ENCODE results near the gene MRPS18A. TPM values are rescaled to one million over a fixed set of nuclear protein-coding genes. Genes with fewer than 3 reads are reported as not detected.

The MRPS18A gene
- total and polyA plus RNA-seq, 2 of the 13 experiments (the other 11 are each of a cell fraction or from before 2014, with no cell fraction given): 87.8 to 89.1 TPM

GRCh38 chr6:43622541-43622940 is 65.0 kb downstream of the MRPS18A start (continued):
- TF ChIP-seq ZNF407 (CRISPR knock-in tag; IDR thresholded peaks at IDR 0.05; ENCODE audit: not compliant biosample characterization): no peak
- no peak for TF ChIP-seq IKZF5 (CRISPR knock-in tag; IDR thresholded peaks at IDR 0.05)
- no peak for TF ChIP-seq ZNF280B (CRISPR knock-in tag; IDR thresholded peaks at IDR 0.05; ENCODE audit: borderline replicate concordance)
- TF ChIP-seq SAFB2 (CRISPR knock-in tag; IDR thresholded peaks at IDR 0.05; ENCODE audit: borderline replicate concordance, low read depth): no peak
- no peak for TF ChIP-seq NFE2 (CRISPR knock-in tag; IDR thresholded peaks at IDR 0.05)
- TF ChIP-seq ZNF557 (CRISPR knock-in tag; IDR thresholded peaks at IDR 0.05): no peak
- TF ChIP-seq FLYWCH1 (CRISPR knock-in tag; IDR thresholded peaks at IDR 0.05): no peak
- no peak for TF ChIP-seq CEBPZ (IDR thresholded peaks at IDR 0.05; ENCODE audit: low read length)
- TF ChIP-seq FOXO1 (CRISPR knock-in tag; IDR thresholded peaks at IDR 0.05): no peak
- peak; percentile 46 for TF ChIP-seq RBM22 (optimal IDR thresholded peaks at IDR 0.05; ENCODE audit: low read length)
- no peak for TF ChIP-seq YEATS2 (CRISPR knock-in tag; IDR thresholded peaks at IDR 0.05; ENCODE audit: borderline replicate concordance)

Measured in HepG2 (cell line).